Measurements from ENCODE around the gene LRP1. TPM values are rescaled to one million over a fixed set of nuclear protein-coding genes. Genes with fewer than 3 reads are reported as not detected.

The LRP1 gene
- total and polyA plus RNA-seq, 2 of the 13 experiments (the other 11 are each of a cell fraction or from before 2014, with no cell fraction given), result 14.7 to 30.8 TPM

DNA sequence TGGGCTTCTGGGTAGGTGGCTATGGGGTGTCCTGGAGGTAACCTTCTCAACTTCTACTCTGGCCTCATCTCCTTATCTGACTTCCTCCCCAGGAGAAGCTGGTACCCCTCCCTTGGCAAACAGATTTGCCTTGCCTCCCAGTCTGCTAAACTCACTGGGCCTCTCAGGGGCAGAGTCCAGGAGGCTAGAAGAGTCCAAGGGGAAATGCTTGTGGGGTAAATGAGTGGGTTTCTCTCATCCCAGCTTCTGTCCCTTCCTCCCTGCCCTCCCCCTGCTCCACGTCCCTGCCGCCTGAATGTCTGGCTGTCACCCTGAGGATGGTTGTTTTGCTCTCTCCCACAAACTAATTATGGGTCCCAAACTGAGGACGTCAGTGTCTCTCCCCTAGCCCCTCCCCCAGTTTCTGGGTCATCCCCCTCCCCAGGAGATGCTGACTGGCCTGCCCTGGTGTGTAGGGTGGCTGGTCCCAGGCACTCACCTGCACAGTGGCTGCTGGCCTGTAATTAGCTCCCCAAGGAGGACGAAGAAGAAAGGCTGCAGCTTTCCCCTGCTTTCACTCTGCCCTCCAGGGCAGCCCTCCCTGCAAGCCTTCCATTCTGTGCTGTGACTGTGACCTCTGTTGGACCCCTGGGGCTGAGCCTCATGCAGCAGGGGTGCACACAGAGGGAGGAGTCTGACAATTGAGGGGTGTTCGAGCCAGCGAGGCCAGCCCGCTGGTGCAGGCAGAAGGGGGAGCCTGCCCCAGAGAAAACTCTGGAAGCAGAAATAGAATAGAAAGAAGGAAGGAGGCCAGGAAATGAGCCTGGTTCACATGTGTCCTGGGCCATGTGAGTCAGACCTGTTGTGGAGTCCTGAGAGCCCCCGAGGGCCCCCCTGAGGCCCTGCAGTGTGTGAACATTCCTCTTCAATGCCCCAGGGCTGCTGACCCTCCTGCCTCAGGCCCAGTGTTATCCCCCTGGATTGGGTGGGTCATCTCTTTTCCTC, 19.0 kb downstream of the LRP1 start, which contains the start of gene LRP1-AS (continued):
- TF ChIP-seq RARA (CRISPR knock-in tag; IDR thresholded peaks at IDR 0.05) (peak; percentile 81), ZMYM3 (CRISPR knock-in tag; IDR thresholded peaks at IDR 0.05) (no peak), TOPORS (CRISPR knock-in tag; IDR thresholded peaks at IDR 0.05) (no peak), CBX1 (IDR thresholded peaks at IDR 0.05; ENCODE audit: low read depth) (no peak), REPIN1 (CRISPR knock-in tag; IDR thresholded peaks at IDR 0.05; ENCODE audit: borderline replicate concordance, low read depth) (0 out of 2 replicates have a peak, but pooled peaks have one; percentile 48), RCOR2 (CRISPR knock-in tag; IDR thresholded peaks at IDR 0.05) (0 out of 2 replicates have a peak, but pooled peaks have one; percentile 47), ZFP1 (CRISPR knock-in tag; IDR thresholded peaks at IDR 0.05) (no peak), ZNF746 (CRISPR knock-in tag; IDR thresholded peaks at IDR 0.05) (peak; percentile 84), MXD1 (CRISPR knock-in tag; IDR thresholded peaks at IDR 0.05) (no peak), RARG (CRISPR knock-in tag; IDR thresholded peaks at IDR 0.05; ENCODE audit: low read depth) (no peak), EHMT2 (IDR thresholded peaks at IDR 0.05; ENCODE audit: borderline replicate concordance, low read depth, low read length) (no peak), NCOA1 (CRISPR knock-in tag; IDR thresholded peaks at IDR 0.05) (no peak), NR2C2 (CRISPR knock-in tag; IDR thresholded peaks at IDR 0.05; ENCODE audit: borderline replicate concordance) (no peak), TBP (CRISPR knock-in tag; IDR thresholded peaks at IDR 0.05) (no peak), ZNF704 (CRISPR knock-in tag; IDR thresholded peaks at IDR 0.05; ENCODE audit: borderline replicate concordance) (no peak), SMC3 (IDR thresholded peaks at IDR 0.05; ENCODE audit: low read length) (no peak), KDM2A (CRISPR knock-in tag; IDR thresholded peaks at IDR 0.05; ENCODE audit: borderline replicate concordance, low read depth) (no peak), HNRNPK (IDR thresholded peaks at IDR 0.05; ENCODE audit: low read depth, low read length, poor library complexity, severe bottlenecking) (no peak)
- TF ChIP-seq, protein P1, sequence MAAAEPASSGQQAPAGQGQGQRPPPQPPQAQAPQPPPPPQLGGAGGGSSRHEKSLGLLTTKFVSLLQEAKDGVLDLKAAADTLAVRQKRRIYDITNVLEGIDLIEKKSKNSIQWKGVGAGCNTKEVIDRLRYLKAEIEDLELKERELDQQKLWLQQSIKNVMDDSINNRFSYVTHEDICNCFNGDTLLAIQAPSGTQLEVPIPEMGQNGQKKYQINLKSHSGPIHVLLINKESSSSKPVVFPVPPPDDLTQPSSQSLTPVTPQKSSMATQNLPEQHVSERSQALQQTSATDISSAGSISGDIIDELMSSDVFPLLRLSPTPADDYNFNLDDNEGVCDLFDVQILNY (CRISPR knock-in tag; conservative IDR thresholded peaks at IDR 0.05), result no peak
- TF ChIP-seq, protein P2, sequence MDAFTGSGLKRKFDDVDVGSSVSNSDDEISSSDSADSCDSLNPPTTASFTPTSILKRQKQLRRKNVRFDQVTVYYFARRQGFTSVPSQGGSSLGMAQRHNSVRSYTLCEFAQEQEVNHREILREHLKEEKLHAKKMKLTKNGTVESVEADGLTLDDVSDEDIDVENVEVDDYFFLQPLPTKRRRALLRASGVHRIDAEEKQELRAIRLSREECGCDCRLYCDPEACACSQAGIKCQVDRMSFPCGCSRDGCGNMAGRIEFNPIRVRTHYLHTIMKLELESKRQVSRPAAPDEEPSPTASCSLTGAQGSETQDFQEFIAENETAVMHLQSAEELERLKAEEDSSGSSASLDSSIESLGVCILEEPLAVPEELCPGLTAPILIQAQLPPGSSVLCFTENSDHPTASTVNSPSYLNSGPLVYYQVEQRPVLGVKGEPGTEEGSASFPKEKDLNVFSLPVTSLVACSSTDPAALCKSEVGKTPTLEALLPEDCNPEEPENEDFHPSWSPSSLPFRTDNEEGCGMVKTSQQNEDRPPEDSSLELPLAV (CRISPR knock-in tag; conservative IDR thresholded peaks at IDR 0.05; ENCODE audit: low read depth), result no peak
- TF ChIP-seq, protein P3, sequence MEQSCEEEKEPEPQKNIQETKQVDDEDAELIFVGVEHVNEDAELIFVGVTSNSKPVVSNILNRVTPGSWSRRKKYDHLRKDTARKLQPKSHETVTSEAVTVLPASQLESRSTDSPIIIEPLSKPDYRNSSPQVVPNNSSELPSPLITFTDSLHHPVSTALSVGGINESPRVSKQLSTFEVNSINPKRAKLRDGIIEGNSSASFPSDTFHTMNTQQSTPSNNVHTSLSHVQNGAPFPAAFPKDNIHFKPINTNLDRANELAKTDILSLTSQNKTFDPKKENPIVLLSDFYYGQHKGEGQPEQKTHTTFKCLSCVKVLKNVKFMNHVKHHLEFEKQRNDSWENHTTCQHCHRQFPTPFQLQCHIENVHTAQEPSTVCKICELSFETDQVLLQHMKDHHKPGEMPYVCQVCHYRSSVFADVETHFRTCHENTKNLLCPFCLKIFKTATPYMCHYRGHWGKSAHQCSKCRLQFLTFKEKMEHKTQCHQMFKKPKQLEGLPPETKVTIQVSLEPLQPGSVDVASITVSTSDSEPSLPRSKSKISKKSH (CRISPR knock-in tag; IDR thresholded peaks at IDR 0.05; ENCODE audit: borderline replicate concordance), result no peak

All from HepG2 (cell line).